SK-N-SH treated with all-trans-retinoic acid at 6 μM for 48 hours (cell line): ENCODE measurements around the gene KSR2.

Experiments used
- ATAC-seq: fragments of 200-7000 bp; cut with Tn5 transposase; 3 replicates; pipeline ENCODE4 v1.9.1; 2020; ENCODE audit warnings: mild to moderate bottlenecking, moderate library complexity
- ARNTL ChIP-seq: fragments of 450-650 bp; formaldehyde crosslinking; IDR thresholded peaks from 2 replicates; pipeline ENCODE4 v1.5.0; 2020; ENCODE audit warnings: low read depth, mild to moderate bottlenecking, moderate library complexity, borderline replicate concordance
- BACH2 ChIP-seq: fragments of 250-450 bp; sonication (Bioruptor Pico); IDR thresholded peaks from 2 replicates; pipeline ENCODE4 v1.9.0; 2021; ENCODE audit warnings: mild to moderate bottlenecking, borderline replicate concordance
- CREB5 ChIP-seq: fragments of 250-450 bp; sonication (Bioruptor Pico); IDR thresholded peaks from 2 replicates; pipeline ENCODE4 v1.5.1; 2020; ENCODE audit warnings: low read depth, mild to moderate bottlenecking, moderate library complexity
- CSDC2 ChIP-seq: fragments of 250-450 bp; sonication (Bioruptor Pico); IDR thresholded peaks from 2 replicates; pipeline ENCODE4 v1.5.0; 2020; ENCODE audit warnings: mild to moderate bottlenecking, moderate library complexity
- CSRNP3 ChIP-seq: fragments of 250-450 bp; sonication (Bioruptor Pico); IDR thresholded peaks from 2 replicates; pipeline ENCODE4 v1.5.1; 2021; ENCODE audit warnings: mild to moderate bottlenecking, moderate library complexity
- ESRRG ChIP-seq: fragments of 250-450 bp; sonication (Bioruptor Pico); IDR thresholded peaks from 2 replicates; pipeline ENCODE4 v1.6.1; 2021; ENCODE audit warnings: mild to moderate bottlenecking
- GLIS3 ChIP-seq: fragments of 250-450 bp; sonication (Bioruptor Pico); IDR thresholded peaks from 2 replicates; pipeline ENCODE4 v1.5.0; 2020; ENCODE audit warnings: mild to moderate bottlenecking, moderate library complexity
- ISL1 ChIP-seq: fragments of 250-450 bp; sonication (Bioruptor Pico); IDR thresholded peaks from 2 replicates; pipeline ENCODE4 v2.1.2; 2022; ENCODE audit warnings: mild to moderate bottlenecking, moderate library complexity
- OSR1 ChIP-seq: fragments of 250-450 bp; sonication (Bioruptor Pico); IDR thresholded peaks from 2 replicates; pipeline ENCODE4 v1.8.0; 2022; ENCODE audit warnings: moderate library complexity, mild to moderate bottlenecking, inconsistent platforms
- POU6F1 ChIP-seq: fragments of 250-450 bp; sonication (Bioruptor Pico); IDR thresholded peaks from 2 replicates; pipeline ENCODE4 v1.8.0; 2021; ENCODE audit warnings: low read depth, mild to moderate bottlenecking, moderate library complexity, borderline replicate concordance
- PPARA ChIP-seq: fragments of 250-450 bp; sonication (Bioruptor Pico); IDR thresholded peaks from 2 replicates; pipeline ENCODE4 v1.5.0; 2020; ENCODE audit warnings: mild to moderate bottlenecking, borderline replicate concordance
- RARB ChIP-seq: fragments of 250-450 bp; sonication (Bioruptor Pico); IDR thresholded peaks from 2 replicates; pipeline ENCODE4 v1.8.0; 2021; ENCODE audit warnings: mild to moderate bottlenecking, moderate library complexity
- SNAI2 ChIP-seq: fragments of 250-450 bp; sonication (Bioruptor Pico); IDR thresholded peaks from 2 replicates; pipeline ENCODE4 v1.5.0; 2020; ENCODE audit warnings: mild to moderate bottlenecking, moderate library complexity
- TCF4 ChIP-seq: fragments of 250-450 bp; sonication (Bioruptor Pico); IDR thresholded peaks from 2 replicates; pipeline ENCODE4 v1.8.0; 2021; ENCODE audit warnings: mild to moderate bottlenecking, moderate library complexity, borderline replicate concordance
- TOX ChIP-seq: fragments of 250-450 bp; sonication (Bioruptor Pico); IDR thresholded peaks from 2 replicates; pipeline ENCODE4 v1.8.0; 2021; ENCODE audit warnings: mild to moderate bottlenecking, moderate library complexity, borderline replicate concordance
- TSHZ2 ChIP-seq: fragments of 250-450 bp; sonication (Bioruptor Pico); IDR thresholded peaks from 2 replicates; pipeline ENCODE4 v1.5.0; 2020; ENCODE audit warnings: mild to moderate bottlenecking, moderate library complexity
- ZC3H10 ChIP-seq: fragments of 250-450 bp; sonication (Bioruptor Pico); IDR thresholded peaks from 2 replicates; pipeline ENCODE4 v1.5.1; 2021; ENCODE audit warnings: mild to moderate bottlenecking, moderate library complexity
- ZFP3 ChIP-seq: fragments of 250-450 bp; sonication (Bioruptor Pico); IDR thresholded peaks from 2 replicates; pipeline ENCODE4 v1.5.0; 2020; ENCODE audit warnings: mild to moderate bottlenecking, moderate library complexity
- ZFP30 ChIP-seq: fragments of 450-650 bp; formaldehyde crosslinking; IDR thresholded peaks from 2 replicates; pipeline ENCODE4 v1.5.0; 2022; ENCODE audit warnings: mild to moderate bottlenecking, moderate library complexity
- ZNF565 ChIP-seq: fragments of 450-650 bp; formaldehyde crosslinking; conservative IDR thresholded peaks from 2 replicates; pipeline ENCODE4 v1.5.0; 2020; ENCODE audit warnings: low read depth, mild to moderate bottlenecking, moderate library complexity
- ZNF70 ChIP-seq: fragments of 450-650 bp; formaldehyde crosslinking; IDR thresholded peaks from 2 replicates; pipeline ENCODE4 v1.5.0; 2020; ENCODE audit warnings: mild to moderate bottlenecking, moderate library complexity
- ZNF8 ChIP-seq: fragments of 450-650 bp; formaldehyde crosslinking; IDR thresholded peaks from 2 replicates; pipeline ENCODE4 v1.5.0; 2020; ENCODE audit warnings: mild to moderate bottlenecking, moderate library complexity

KSR2 gene

GRCh38 chr12:117524806-117525205, 444.0 kb downstream of the KSR2 start:
- ATAC-seq: no peak
- TF ChIP-seq TOX (CRISPR knock-in tag) (no peak), PPARA (CRISPR knock-in tag) (no peak), ARNTL (CRISPR knock-in tag) (no peak), OSR1 (no peak), RARB (CRISPR knock-in tag) (no peak), ZNF70 (CRISPR knock-in tag) (no peak), ZC3H10 (CRISPR knock-in tag) (no peak), TCF4 (CRISPR knock-in tag) (no peak)

- TF ChIP-seq ZNF70 (CRISPR knock-in tag) (no peak), TSHZ2 (CRISPR knock-in tag) (no peak), ZNF565 (CRISPR knock-in tag) (no peak), ZNF8 (CRISPR knock-in tag) (no peak), OSR1 (no peak), TOX (CRISPR knock-in tag) (no peak), RARB (CRISPR knock-in tag) (no peak), ZC3H10 (CRISPR knock-in tag) (no peak), ZFP30 (no peak), PPARA (CRISPR knock-in tag) (no peak), GLIS3 (CRISPR knock-in tag) (no peak), POU6F1 (CRISPR knock-in tag) (no peak), BACH2 (no peak), SNAI2 (no peak), ESRRG (no peak), ARNTL (CRISPR knock-in tag) (no peak), ZFP3 (CRISPR knock-in tag) (no peak), CSDC2 (no peak), ISL1 (CRISPR knock-in tag) (no peak)
- TF ChIP-seq, all 23 proteins: peak for 0
- ATAC-seq: no peak
These were observed 444.8 kb downstream of the KSR2 start for GRCh38 chr12:117523971-117524370.

GRCh38 chr12:117522559-117522958, 446.2 kb downstream of the KSR2 start:
- TF ChIP-seq POU6F1 (CRISPR knock-in tag) (no peak), RARB (CRISPR knock-in tag) (no peak), PPARA (CRISPR knock-in tag) (no peak), CSRNP3 (CRISPR knock-in tag) (no peak), ESRRG (no peak)
- no peak for ATAC-seq

- no peak for ATAC-seq
- TF ChIP-seq CSDC2: no peak
- TF ChIP-seq SNAI2: no peak
- TF ChIP-seq BACH2: no peak
- TF ChIP-seq POU6F1 (CRISPR knock-in tag): no peak
- no peak for TF ChIP-seq GLIS3 (CRISPR knock-in tag)
- no peak for TF ChIP-seq OSR1
- TF ChIP-seq TSHZ2 (CRISPR knock-in tag): no peak
- TF ChIP-seq TOX (CRISPR knock-in tag): no peak
- TF ChIP-seq ESRRG: no peak
- no peak for TF ChIP-seq CREB5 (CRISPR knock-in tag)
- TF ChIP-seq, all 23 proteins: peak for 0
These were observed 446.9 kb downstream of the KSR2 start for GRCh38 chr12:117521867-117522266.
